BLaER1 (cell line): Measurements from ENCODE around the gene TOE1.

Experiments
- H3K27ac ChIP-seq: shearing (Covaris generic); formaldehyde crosslinking; 2 replicates; pipeline ENCODE4 v1.8.1; 2022
- H3K27me3 ChIP-seq: shearing (Covaris generic); formaldehyde crosslinking; 2 replicates; pipeline ENCODE4 v1.8.1; 2022
- H3K36me3 ChIP-seq: shearing (Covaris generic); formaldehyde crosslinking; 2 replicates; pipeline ENCODE4 v1.8.1; 2022
- H3K4me1 ChIP-seq: shearing (Covaris generic); formaldehyde crosslinking; 2 replicates; pipeline ENCODE4 v1.8.1; 2022
- H3K4me2 ChIP-seq: shearing (Covaris generic); formaldehyde crosslinking; 2 replicates; pipeline ENCODE4 v1.8.1; 2022
- H3K4me3 ChIP-seq: shearing (Covaris generic); formaldehyde crosslinking; 2 replicates; pipeline ENCODE4 v1.8.1; 2022
- H3K9ac ChIP-seq: shearing (Covaris generic); formaldehyde crosslinking; 2 replicates; pipeline ENCODE4 v1.8.1; 2022
- H3K9me3 ChIP-seq: shearing (Covaris generic); formaldehyde crosslinking; 2 replicates; pipeline ENCODE4 v1.8.1; 2022
- H4K20me1 ChIP-seq: shearing (Covaris generic); formaldehyde crosslinking; 2 replicates; pipeline ENCODE4 v1.8.1; 2022
- Cebpa-rat ChIP-seq: shearing (Covaris generic); IDR thresholded peaks from 2 replicates; pipeline ENCODE4 v1.8.1; 2022

The TOE1 gene

GRCh38 chr1:45326627-45327623 lies 13.0 kb upstream of the TOE1 start, which contains the start of gene HPDL:
TSS of gene HPDL (plus strand) at chr1:45326895. CDS start at chr1:45327149, 254 bp downstream.
- peak within 1 kb of the TSS; percentile 85 for H3K27ac ChIP-seq
- H3K4me2 ChIP-seq = peak within 1 kb of the TSS; percentile 94
- H3K36me3 ChIP-seq = peaks cover 34% of the 10 kb centered on the region
- H3K9ac ChIP-seq = peak within 1 kb of the TSS; percentile 82
- no peaks in the 10 kb centered on the region for H3K9me3 ChIP-seq
- no peaks in the 10 kb centered on the region for H4K20me1 ChIP-seq
- no peaks in the 10 kb centered on the region for H3K27me3 ChIP-seq
- H3K4me3 ChIP-seq = peak within 1 kb of the TSS; percentile 69
- TF ChIP-seq Cebpa-rat = no peak
- peaks cover 52% of the 10 kb centered on the region for H3K4me1 ChIP-seq

DNA sequence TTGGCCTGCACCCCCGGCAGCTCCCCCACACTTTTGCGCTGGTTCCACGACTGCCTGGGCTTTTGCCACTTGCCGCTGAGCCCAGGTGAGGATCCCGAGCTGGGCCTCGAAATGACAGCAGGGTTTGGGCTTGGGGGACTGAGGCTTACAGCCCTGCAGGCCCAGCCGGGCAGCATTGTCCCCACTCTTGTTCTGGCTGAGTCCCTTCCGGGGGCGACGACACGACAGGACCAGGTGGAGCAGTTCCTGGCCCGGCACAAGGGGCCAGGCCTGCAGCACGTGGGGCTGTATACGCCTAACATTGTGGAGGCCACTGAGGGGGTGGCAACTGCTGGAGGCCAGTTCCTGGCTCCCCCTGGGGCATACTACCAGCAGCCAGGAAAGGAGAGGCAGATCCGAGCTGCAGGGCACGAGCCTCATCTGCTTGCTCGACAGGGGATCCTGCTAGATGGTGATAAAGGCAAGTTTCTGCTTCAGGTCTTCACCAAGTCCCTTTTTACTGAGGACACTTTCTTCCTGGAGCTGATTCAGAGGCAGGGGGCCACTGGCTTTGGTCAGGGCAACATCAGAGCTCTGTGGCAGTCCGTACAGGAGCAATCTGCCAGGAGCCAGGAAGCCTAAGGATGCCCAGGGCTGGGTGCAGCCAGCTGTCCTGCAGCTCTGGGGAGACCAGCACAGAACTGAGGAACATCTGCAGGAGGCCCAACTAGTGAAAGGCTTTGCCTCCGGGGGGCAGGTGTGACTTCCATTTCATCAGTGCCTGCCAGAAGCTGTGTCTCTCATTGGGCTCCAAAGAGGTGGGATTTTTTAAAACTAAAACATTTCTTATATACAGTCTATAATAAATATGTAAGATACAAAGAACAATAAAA lies 12.1 kb upstream of the TOE1 start:
- H3K4me2 ChIP-seq = peak overlapping the region; percentile 94
- peak overlapping the region; percentile 85 for H3K27ac ChIP-seq
- peak overlapping the region; percentile 69 for H3K4me3 ChIP-seq
- no peaks in the 10 kb centered on the region for H4K20me1 ChIP-seq
- peaks cover 52% of the 10 kb centered on the region for H3K4me1 ChIP-seq
- H3K27me3 ChIP-seq = no peaks in the 10 kb centered on the region
- H3K9ac ChIP-seq = peak overlapping the region; percentile 82
- no peak for TF ChIP-seq Cebpa-rat
- H3K9me3 ChIP-seq = no peaks in the 10 kb centered on the region
- H3K36me3 ChIP-seq = peaks cover 44% of the 10 kb centered on the region

- Histone ChIP-seq H3K4me2 (peak overlapping the region; percentile 94), H4K20me1 (no peaks in the 10 kb centered on the region), H3K27me3 (no peaks in the 10 kb centered on the region), H3K4me3 (peak overlapping the region; percentile 69), H3K9ac (no peak overlapping the region), H3K36me3 (peaks cover 52% of the 10 kb centered on the region), H3K27ac (0 out of 2 replicates have a peak overlapping the region, but pooled peaks have one; percentile 4), H3K4me1 (peaks cover 52% of the 10 kb centered on the region), H3K9me3 (no peaks in the 10 kb centered on the region)
- TF ChIP-seq Cebpa-rat = no peak
Observed at GRCh38 chr1:45328680-45329079, 11.3 kb upstream of the TOE1 start.

DNA sequence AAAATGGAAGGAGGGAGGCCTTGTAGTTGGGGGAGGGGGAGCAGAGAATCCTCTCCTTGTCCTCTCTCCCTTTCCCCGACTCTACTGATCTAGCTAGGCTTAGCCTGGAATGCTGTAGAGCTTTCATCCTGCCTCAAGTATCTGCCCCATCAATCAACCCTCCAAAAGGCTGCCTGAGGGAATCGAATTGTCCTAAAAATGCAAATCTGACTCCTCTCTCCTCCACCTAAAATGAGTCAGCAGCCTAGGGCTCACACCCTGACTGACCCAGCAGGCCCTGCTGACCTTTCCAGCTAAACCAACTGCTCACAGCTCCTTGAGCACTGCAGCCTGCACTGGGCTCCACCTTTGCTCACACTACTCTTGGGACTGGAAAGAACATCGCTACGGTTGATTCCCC lies 10.5 kb upstream of the TOE1 start:
- H3K27ac ChIP-seq = no peak overlapping the region
- peaks cover 59% of the 10 kb centered on the region for H3K36me3 ChIP-seq
- no peaks in the 10 kb centered on the region for H3K9me3 ChIP-seq
- no peak for TF ChIP-seq Cebpa-rat
- peak overlapping the region; percentile 94 for H3K4me2 ChIP-seq
- no peaks in the 10 kb centered on the region for H3K27me3 ChIP-seq
- H3K4me3 ChIP-seq = no peak overlapping the region
- no peaks in the 10 kb centered on the region for H4K20me1 ChIP-seq
- H3K9ac ChIP-seq = no peak overlapping the region; the same call in 1 of the 2 replicates
- peaks cover 60% of the 10 kb centered on the region for H3K4me1 ChIP-seq

GRCh38 chr1:45331436-45332345 lies 8.3 kb upstream of the TOE1 start:
- Histone ChIP-seq H3K4me2 (peak overlapping the region; percentile 14; the same call in 1 of the 2 replicates), H4K20me1 (no peaks in the 10 kb centered on the region), H3K27ac (no peak overlapping the region), H3K36me3 (peaks cover 59% of the 10 kb centered on the region), H3K9ac (no peak overlapping the region), H3K4me1 (peaks cover 58% of the 10 kb centered on the region), H3K27me3 (no peaks in the 10 kb centered on the region), H3K4me3 (no peak overlapping the region), H3K9me3 (no peaks in the 10 kb centered on the region)
- TF ChIP-seq Cebpa-rat = no peak

DNA sequence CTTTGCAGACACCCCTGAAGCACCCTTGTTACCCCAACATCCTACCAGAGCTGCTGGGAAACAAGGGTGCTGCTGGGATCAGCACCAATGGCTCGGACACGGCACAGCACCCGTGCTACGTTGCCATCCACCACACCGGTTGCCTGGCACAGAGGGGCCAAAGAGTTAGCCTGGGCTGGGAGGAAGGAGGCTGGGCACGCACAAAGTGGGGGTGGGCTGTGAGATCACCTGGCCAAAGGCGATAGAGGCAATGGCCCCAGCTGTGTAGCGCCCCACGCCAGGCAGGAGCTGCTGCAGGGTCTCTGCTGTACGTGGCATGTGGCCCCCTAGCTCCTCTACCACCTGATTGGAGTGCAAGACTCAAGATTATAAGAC lies 7.6 kb upstream of the TOE1 start:
- TF ChIP-seq Cebpa-rat = no peak
- no peak overlapping the region for H3K4me2 ChIP-seq
- peaks cover 52% of the 10 kb centered on the region for H3K4me1 ChIP-seq
- H3K27me3 ChIP-seq = no peaks in the 10 kb centered on the region
- H4K20me1 ChIP-seq = no peaks in the 10 kb centered on the region
- no peak overlapping the region for H3K4me3 ChIP-seq
- no peak overlapping the region for H3K27ac ChIP-seq
- H3K9me3 ChIP-seq = no peaks in the 10 kb centered on the region
- H3K36me3 ChIP-seq = peaks cover 59% of the 10 kb centered on the region
- no peak overlapping the region for H3K9ac ChIP-seq

- TF ChIP-seq Cebpa-rat = no peak
- Histone ChIP-seq H3K36me3 (peaks cover 46% of the 10 kb centered on the region), H4K20me1 (no peaks in the 10 kb centered on the region), H3K4me3 (no peak overlapping the region), H3K27me3 (no peaks in the 10 kb centered on the region), H3K9ac (no peak overlapping the region), H3K4me2 (peak overlapping the region; percentile 51), H3K9me3 (no peaks in the 10 kb centered on the region), H3K4me1 (peaks cover 46% of the 10 kb centered on the region), H3K27ac (peak overlapping the region; percentile 55)
Observed at GRCh38 chr1:45334308-45335245, 5.4 kb upstream of the TOE1 start.

DNA sequence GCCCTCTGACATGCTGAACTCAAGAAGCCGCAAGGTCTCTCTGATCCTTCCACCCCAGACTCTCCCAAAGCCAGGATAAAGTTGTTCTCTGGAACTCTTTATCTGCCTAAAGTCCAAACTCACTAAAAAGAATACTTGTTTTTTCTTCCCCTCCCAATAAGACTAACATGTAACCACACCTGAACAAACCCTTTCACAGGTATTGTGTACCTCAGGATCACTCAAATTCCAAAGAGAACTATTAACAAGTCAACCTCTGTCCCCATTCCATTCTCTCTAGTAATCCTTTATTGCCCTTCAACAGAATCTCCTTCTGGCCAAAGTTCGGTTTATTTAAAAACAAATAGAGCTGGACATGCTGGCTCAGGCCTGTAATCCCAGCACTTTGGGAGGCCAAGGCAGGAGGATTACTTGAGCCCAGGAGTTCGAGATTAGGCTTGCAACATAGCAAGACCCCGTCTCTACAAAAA lies 4.1 kb upstream of the TOE1 start:
- Histone ChIP-seq H3K9ac (no peak overlapping the region), H3K4me3 (no peak overlapping the region), H3K27ac (no peak overlapping the region), H3K4me2 (no peak overlapping the region), H3K4me1 (peaks cover 44% of the 10 kb centered on the region), H3K27me3 (no peaks in the 10 kb centered on the region), H4K20me1 (no peaks in the 10 kb centered on the region), H3K9me3 (no peaks in the 10 kb centered on the region), H3K36me3 (peaks cover 35% of the 10 kb centered on the region)
- no peak for TF ChIP-seq Cebpa-rat
